NCI-H524 (cell line): Measurements from ENCODE around the gene TTC34.
"Not testable (repeated sequence)": the region's sequence is repeated elsewhere in the genome, so short reads cannot be mapped to it uniquely, and the experiment has no call there.

Experiments
- DNase-seq, 2 experiments: peaks; one replicate each; lab custom pipeline; 2025; lab: John Stamatoyannopoulos, UW

TTC34 gene

GRCh38 chr1:2755426-2755825 lies 46.1 kb downstream of the TTC34 start:
- not testable (repeated sequence) for DNase-seq

GRCh38 chr1:2754597-2754996 lies 46.9 kb downstream of the TTC34 start:
- not testable (repeated sequence) for DNase-seq

- not testable (repeated sequence) for DNase-seq
Measured at GRCh38 chr1:2752503-2752902, 49.0 kb downstream of the TTC34 start.

- DNase-seq, result not testable (repeated sequence)
Measured at GRCh38 chr1:2751866-2752265, 49.6 kb downstream of the TTC34 start.

GRCh38 chr1:2750766-2751730 lies 50.4 kb downstream of the TTC34 start:
- not testable (repeated sequence) for DNase-seq

- DNase-seq, result not testable (repeated sequence)
Measured at GRCh38 chr1:2750041-2750680, 51.3 kb downstream of the TTC34 start.

- DNase-seq, result not testable (repeated sequence)
Measured at GRCh38 chr1:2748626-2749025, 52.9 kb downstream of the TTC34 start.

- not testable (repeated sequence) for DNase-seq
Measured at GRCh38 chr1:2694796-2695195, 106.7 kb downstream of the TTC34 start.

GRCh38 chr1:2690180-2690579 lies 111.3 kb downstream of the TTC34 start:
- not testable (repeated sequence) for DNase-seq

- not testable (repeated sequence) for DNase-seq
Measured at GRCh38 chr1:2688336-2688665, 113.2 kb downstream of the TTC34 start.

- DNase-seq, result not testable (repeated sequence)
Measured at GRCh38 chr1:2687638-2688335, 113.7 kb downstream of the TTC34 start.

- not testable (repeated sequence) for DNase-seq
Measured at GRCh38 chr1:2687174-2687591, 114.3 kb downstream of the TTC34 start.

GRCh38 chr1:2686091-2686863 lies 115.2 kb downstream of the TTC34 start:
- not testable (repeated sequence) for DNase-seq

- DNase-seq, result not testable (repeated sequence)
Measured at GRCh38 chr1:2685671-2686070, 115.8 kb downstream of the TTC34 start.

GRCh38 chr1:2684878-2685277 lies 116.6 kb downstream of the TTC34 start:
- DNase-seq, result not testable (repeated sequence)

GRCh38 chr1:2684000-2684399 lies 117.5 kb downstream of the TTC34 start:
- not testable (repeated sequence) for DNase-seq

- DNase-seq, result not testable (repeated sequence)
Measured at GRCh38 chr1:2683321-2683741, 118.2 kb downstream of the TTC34 start.

GRCh38 chr1:2682879-2683278 lies 118.6 kb downstream of the TTC34 start:
- DNase-seq, result not testable (repeated sequence)

- DNase-seq, result not testable (repeated sequence)
Measured at GRCh38 chr1:2676726-2677125, 124.8 kb downstream of the TTC34 start.

- not testable (repeated sequence) for DNase-seq
Measured at GRCh38 chr1:2671656-2672055, 129.8 kb downstream of the TTC34 start.

- DNase-seq, result not testable (repeated sequence)
Measured at GRCh38 chr1:2659806-2660205, 141.7 kb downstream of the TTC34 start.
